Body of pancreas (tissue), 4 donors: ENCODE data around the gene MYO1E. TPM values are rescaled to one million over a fixed set of nuclear protein-coding genes. Genes with fewer than 3 reads are reported as not detected.

ENCODE experiments used
- ATAC-seq: fragments of 150-250 bp; one replicate; pipeline ENCODE4 v1.9.1; 2016
- DNase-seq, 4 donors: peaks; one replicate each; pipeline ENCODE4 v3.0.0-alpha.2; 2019
- H3K27ac ChIP-seq, 4 donors: fragments of 200-600 bp; sonication (generic); 1 replicate in 3 of 4; 2 replicates in 1 of 4; pipeline versions ENCODE4 v1.5.1 to v1.6.1; 2016 to 2019; ENCODE audit warnings: mild to moderate bottlenecking in 1 of 4, mixed read lengths in 1 of 4, moderate library complexity in 1 of 4
- H3K27me3 ChIP-seq, 2 donors: fragments of 200-600 bp; sonication (generic); one replicate each; pipeline ENCODE4 v1.6.0; 2016; ENCODE audit warnings: mild to moderate bottlenecking in 1 of 2
- H3K36me3 ChIP-seq, 2 donors: fragments of 200-600 bp; sonication (generic); replicated peaks in 1 of 2; 2 replicates each; pipeline ENCODE4 v1.5.1; 2016; ENCODE audit warnings: low read depth in 2 of 2; ENCODE audit not compliant: insufficient read depth in 1 of 2
- H3K4me1 ChIP-seq: fragments of 200-600 bp; sonication (generic); one replicate; pipeline ENCODE4 v1.6.0; 2016
- H3K4me3 ChIP-seq, 2 donors: fragments of 200-600 bp; sonication (generic); 1 replicate in 1 of 2; 2 replicates in 1 of 2; pipeline ENCODE4 v1.5.1; 2016 to 2019
- H3K9me3 ChIP-seq, 3 donors: fragments of 200-600 bp; sonication (generic); 1 replicate in 2 of 3; 2 replicates in 1 of 3; pipeline ENCODE4 v1.5.1; 2016
- CTCF ChIP-seq, 7 experiments: fragments of 450-650 bp in 4 of 7; fragments of 200-600 bp in 3 of 7; sonication (generic) in 3 of 7; IDR thresholded peaks; one replicate each; pipeline ENCODE4 v1.5.1; 2016 to 2019; ENCODE audit warnings: antibody characterized with exemption in 7 of 7
- POLR2A ChIP-seq, 3 donors: fragments of 450-650 bp; IDR thresholded peaks; one replicate each; pipeline ENCODE4 v1.6.1; 2016; ENCODE audit warnings: antibody characterized with exemption in 3 of 3, mild to moderate bottlenecking in 2 of 3
- WGBS, 2 donors: methylation state at CpG; one replicate each; pipeline ENCODE4 v1.1.5; 2017; 5-methylcytosine and 5-hydroxymethylcytosine counted together
- intact Hi-C: fragments of 100-400 bp; cut with DNase I; formaldehyde crosslinking; loops from one replicate; pipeline ENCODE4 v1.15.1; 2023
- total RNA-seq, 2 donors: library from RNA; depleted of rRNA; stranded (reverse); fragments of >200 nt; gene quantifications; one replicate each; pipeline ENCODE4 v1.1.0, GENCODE V29; 2016

MYO1E gene
- total RNA-seq, 2 donors from 2014 or later, result 14.0 to 48.5 TPM

DNA sequence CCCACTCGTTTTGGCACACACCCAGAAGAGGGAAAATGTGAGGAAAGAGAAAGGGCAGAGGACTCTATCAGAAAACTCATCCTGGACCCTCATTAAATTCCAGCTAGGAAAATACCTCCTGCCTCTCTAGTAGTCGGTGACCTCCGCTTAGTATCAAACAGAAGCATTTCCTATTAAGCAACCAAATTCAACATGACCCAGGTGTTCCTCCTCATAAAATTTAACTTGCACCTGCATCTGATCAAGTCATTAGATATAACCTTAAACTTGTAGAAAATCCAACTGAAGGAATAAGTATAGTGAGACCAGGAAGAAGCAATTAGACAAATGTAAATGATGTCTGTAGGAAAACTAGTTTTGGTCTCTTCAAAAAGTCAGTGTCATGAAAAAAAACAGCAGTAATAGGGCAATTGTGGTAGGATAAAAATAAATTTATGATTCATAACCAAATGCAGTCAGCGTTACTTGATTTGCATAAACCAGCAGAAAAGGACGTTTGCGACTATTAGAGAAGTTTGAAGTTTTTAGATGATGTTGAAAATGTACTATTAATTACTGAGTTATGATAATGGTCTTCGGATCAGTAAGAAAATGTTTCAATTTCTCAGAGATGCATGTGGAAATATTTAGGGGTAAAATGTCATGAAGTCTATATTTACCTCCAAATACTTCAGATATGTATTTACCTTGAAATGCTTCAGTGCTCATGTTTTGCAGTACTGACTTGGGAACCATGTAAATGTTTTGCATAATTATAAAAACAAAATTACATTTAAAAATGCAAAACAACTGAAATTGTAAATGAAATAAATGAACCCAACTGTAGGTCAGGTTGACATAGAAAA is 121.4 kb downstream of the MYO1E start:
- DNase-seq (no peak), ATAC-seq (no peak)
- intact Hi-C loops, result no loop called here
- Histone ChIP-seq H3K4me1 (peaks cover 8% of the 10 kb centered on the region), H3K36me3 (no peaks in the 10 kb centered on the region), H3K27ac (no peak overlapping the region), H3K27me3 (no peaks in the 10 kb centered on the region), H3K9me3 (no peaks in the 10 kb centered on the region), H3K4me3 (no peak overlapping the region)
- TF ChIP-seq POLR2A (IDR thresholded peaks at IDR 0.05) (no peak), CTCF (IDR thresholded peaks at IDR 0.05) (no peak)
- WGBS, 2 donors, result 67 to 79% methylated on average over 7 of the region's 7 CpGs

DNA sequence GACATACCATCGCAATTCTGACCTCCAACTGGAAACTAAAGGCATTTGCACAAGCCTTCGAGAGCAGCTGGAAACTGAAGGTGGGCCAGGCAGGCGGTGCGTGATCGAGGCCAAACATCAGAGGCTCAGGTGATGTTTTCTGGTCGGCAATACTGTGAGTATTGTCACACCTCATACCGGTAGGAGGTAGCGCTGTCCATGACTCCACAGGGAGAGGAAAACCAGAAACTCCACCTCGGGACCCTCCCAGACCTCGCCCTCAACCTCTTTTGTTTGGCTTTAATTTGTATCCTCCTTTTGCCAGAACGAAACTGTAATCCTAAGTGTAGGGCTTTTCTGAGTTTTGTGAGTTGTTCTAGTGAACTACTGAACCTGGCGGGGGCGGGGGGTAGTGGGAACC is 122.4 kb downstream of the MYO1E start:
- TF ChIP-seq CTCF (IDR thresholded peaks at IDR 0.05) (no peak), POLR2A (IDR thresholded peaks at IDR 0.05) (no peak)
- intact Hi-C loops, result no loop called here
- Histone ChIP-seq H3K27ac (no peak overlapping the region), H3K36me3 (no peaks in the 10 kb centered on the region), H3K27me3 (no peaks in the 10 kb centered on the region), H3K9me3 (no peaks in the 10 kb centered on the region), H3K4me1 (peaks cover 1% of the 10 kb centered on the region), H3K4me3 (no peak overlapping the region)
- ATAC-seq, result no peak
- DNase-seq, result no peak
- WGBS, 2 donors, result 89 to 94% methylated on average over 11 to 13 of the region's 13 CpGs

GRCh38 chr15:59249816-59250215 is 122.9 kb downstream of the MYO1E start:
- WGBS, 2 donors, result 69 to 84% methylated on average over 4 to 5 of the region's 5 CpGs
- no peaks in the 10 kb centered on the region for H3K27me3 ChIP-seq
- intact Hi-C loops, result loop anchor here (10.0 kb wide), 1 partner anchor 245 kb away; no protein-coding TSS in a partner anchor
- no peak overlapping the region for H3K27ac ChIP-seq
- no peaks in the 10 kb centered on the region for H3K9me3 ChIP-seq
- H3K4me1 ChIP-seq, result no peaks in the 10 kb centered on the region
- H3K36me3 ChIP-seq, result no peaks in the 10 kb centered on the region
- no peak overlapping the region for H3K4me3 ChIP-seq
- ATAC-seq, result no peak
- TF ChIP-seq POLR2A (IDR thresholded peaks at IDR 0.05) (no peak), CTCF (IDR thresholded peaks at IDR 0.05) (no peak)
- no peak for DNase-seq

GRCh38 chr15:59247364-59247763 is 125.3 kb downstream of the MYO1E start:
- Histone ChIP-seq H3K36me3 (no peaks in the 10 kb centered on the region), H3K27ac (no peak overlapping the region), H3K4me1 (no peaks in the 10 kb centered on the region), H3K9me3 (no peaks in the 10 kb centered on the region), H3K27me3 (no peaks in the 10 kb centered on the region), H3K4me3 (no peak overlapping the region)
- intact Hi-C loops, result loop anchor here (10.0 kb wide), 1 partner anchor 247 kb away; no protein-coding TSS in a partner anchor
- TF ChIP-seq POLR2A (IDR thresholded peaks at IDR 0.05) (no peak), CTCF (IDR thresholded peaks at IDR 0.05) (peak; percentile 5 to 59 (median 51))
- DNase-seq, result peak; percentile 52 to 68 (median 63)
- WGBS, 2 donors, result 8 to 21% methylated on average over 2 of the region's 2 CpGs
- ATAC-seq, result peak; percentile 64
